Liver (tissue), 9 donors: ENCODE data around the gene LRRTM4. TPM values are rescaled to one million over a fixed set of nuclear protein-coding genes. Genes with fewer than 3 reads are reported as not detected.

Experiments
- DNase-seq: peaks from one replicate; pipeline ENCODE4 v3.0.0-alpha.2; 2017; ENCODE audit warnings: low spot score
- H3K27ac ChIP-seq, 2 donors: one replicate each; pipeline ENCODE4 v1.7.0; 2013; ENCODE audit warnings: inconsistent platforms in 2 of 2, low read length in 2 of 2, control low read depth in 1 of 2, low read depth in 1 of 2, mild to moderate bottlenecking in 1 of 2
- H3K27me3 ChIP-seq, 4 donors: one replicate each; pipeline versions ENCODE4 v1.6.1 to v1.7.0; 2013; ENCODE audit warnings: low read length in 3 of 4, inconsistent platforms in 1 of 4, mild to moderate bottlenecking in 1 of 4, moderate library complexity in 1 of 4; ENCODE audit not compliant: control insufficient read depth in 4 of 4, insufficient read depth in 4 of 4
- H3K36me3 ChIP-seq, 4 donors: one replicate each; pipeline versions ENCODE4 v1.6.1 to v1.7.0; 2013; ENCODE audit warnings: low read length in 3 of 4, mild to moderate bottlenecking in 3 of 4, low read depth in 1 of 4, moderate library complexity in 1 of 4; ENCODE audit not compliant: control insufficient read depth in 4 of 4, insufficient read depth in 3 of 4
- H3K4me1 ChIP-seq, 4 donors: one replicate each; pipeline versions ENCODE4 v1.6.1 to v1.7.0; 2013; ENCODE audit warnings: low read length in 3 of 4, mild to moderate bottlenecking in 3 of 4, moderate library complexity in 1 of 4; ENCODE audit not compliant: control insufficient read depth in 4 of 4, insufficient read depth in 4 of 4
- H3K4me3 ChIP-seq, 3 donors: one replicate each; pipeline versions ENCODE4 v1.6.1 to v1.7.0; 2013; ENCODE audit warnings: low read length in 3 of 3, control low read depth in 1 of 3, low read depth in 1 of 3, mild to moderate bottlenecking in 1 of 3
- H3K9ac ChIP-seq, 2 donors: one replicate each; pipeline ENCODE4 v1.7.0; 2013; ENCODE audit warnings: low read length in 2 of 2, mild to moderate bottlenecking in 2 of 2, moderate library complexity in 2 of 2, control low read depth in 1 of 2, low read depth in 1 of 2
- H3K9me3 ChIP-seq, 4 donors: one replicate each; pipeline versions ENCODE4 v1.6.1 to v1.7.0; 2013; ENCODE audit warnings: low read length in 3 of 4; ENCODE audit not compliant: control insufficient read depth in 4 of 4
- ATF3 ChIP-seq: IDR thresholded peaks from 2 replicates; pipeline ENCODE4 v1.6.1; 2016; ENCODE audit warnings: antibody characterized with exemption
- CTCF ChIP-seq: fragments of 150-350 bp; IDR thresholded peaks from 2 replicates; pipeline ENCODE4 v1.5.1; 2017; ENCODE audit warnings: improper control_type of control experiment, low read depth, low read length; ENCODE audit not compliant: missing input control
- EGR1 ChIP-seq, 2 donors: IDR thresholded peaks; 2 replicates each; pipeline ENCODE4 v1.6.1; 2016 to 2018; ENCODE audit warnings: antibody characterized with exemption in 2 of 2, low read depth in 2 of 2
- FOXA1 ChIP-seq: IDR thresholded peaks from 2 replicates; pipeline ENCODE4 v1.6.1; 2016; ENCODE audit warnings: antibody characterized with exemption
- FOXA2 ChIP-seq: IDR thresholded peaks from 2 replicates; pipeline ENCODE4 v1.6.1; 2016; ENCODE audit warnings: antibody characterized with exemption
- HNF4A ChIP-seq, 2 donors: conservative IDR thresholded peaks; 2 replicates each; pipeline ENCODE4 v1.6.1; 2016; ENCODE audit warnings: antibody characterized with exemption in 2 of 2, mild to moderate bottlenecking in 2 of 2
- HNF4G ChIP-seq: IDR thresholded peaks from 2 replicates; pipeline ENCODE4 v1.6.1; 2016; ENCODE audit warnings: antibody characterized with exemption
- JUND ChIP-seq, 2 donors: IDR thresholded peaks; 2 replicates each; pipeline ENCODE4 v1.6.1; 2016; ENCODE audit warnings: antibody characterized with exemption in 2 of 2
- MAX ChIP-seq: IDR thresholded peaks from 2 replicates; pipeline ENCODE4 v1.6.1; 2016; ENCODE audit warnings: antibody characterized with exemption
- REST ChIP-seq: IDR thresholded peaks from 2 replicates; pipeline ENCODE4 v1.6.1; 2016; ENCODE audit warnings: antibody characterized with exemption, mild to moderate bottlenecking
- RXRA ChIP-seq, 2 donors: IDR thresholded peaks; 2 replicates each; pipeline ENCODE4 v1.6.1; 2017 to 2018; ENCODE audit warnings: antibody characterized with exemption in 2 of 2, mild to moderate bottlenecking in 1 of 2
- SP1 ChIP-seq: IDR thresholded peaks from 2 replicates; pipeline ENCODE4 v1.6.1; 2018; ENCODE audit warnings: antibody characterized with exemption, mild to moderate bottlenecking
- TAF1 ChIP-seq: conservative IDR thresholded peaks from 2 replicates; pipeline ENCODE4 v1.6.1; 2016; ENCODE audit warnings: antibody characterized with exemption, mild to moderate bottlenecking
- YY1 ChIP-seq: IDR thresholded peaks from 2 replicates; pipeline ENCODE4 v1.6.1; 2016; ENCODE audit warnings: antibody characterized with exemption, mild to moderate bottlenecking
- WGBS: extraction: QIAGEN DNeasy Blood & Tissue Kit; methylation state at CpG from one replicate; pipeline ENCODE4 v1.1.7; 2013; 5-methylcytosine and 5-hydroxymethylcytosine counted together
- polyA plus RNA-seq, 2 donors: library from polyadenylated mRNA; stranded (reverse) in 1 of 2; unstranded in 1 of 2; fragments of 200-250 nt in 1 of 2; fragments of >200 nt in 1 of 2; fragmentation: Nextera tagmentation in 1 of 2; extraction: Ambion mirVana in 1 of 2; gene quantifications; one replicate each; pipeline versions ENCODE4 v1.2.1 to v1.2.3, GENCODE V29; 2013 to 2015
- total RNA-seq, 2 donors: library from RNA; depleted of rRNA; stranded (reverse); fragments of >200 nt; gene quantifications; one replicate each; pipeline ENCODE4 v1.2.3, GENCODE V29; 2014
- donor health status: healthy.
- donor health status: healthy.
- donor health status: healthy.
- donor health status: healthy.
- donor health status: healthy.

Gene LRRTM4
- total and polyA plus RNA-seq, 4 donors, result 0.06 to 0.09 (median 0.08) TPM; not detected in 1

GRCh38 chr2:77391119-77391518 lies 131.1 kb downstream of the LRRTM4 start:
- DNase-seq, result no peak
- no peak overlapping the region for H3K4me3 ChIP-seq
- H3K4me1 ChIP-seq, result no peaks in the 10 kb centered on the region
- H3K27ac ChIP-seq, result no peak overlapping the region
- no peaks in the 10 kb centered on the region for H3K27me3 ChIP-seq
- peaks cover 0 to 2% (median 0%) of the 10 kb centered on the region in 4 donors for H3K9me3 ChIP-seq
- no peak overlapping the region for H3K9ac ChIP-seq
- no peaks in the 10 kb centered on the region for H3K36me3 ChIP-seq
- TF ChIP-seq EGR1 (IDR thresholded peaks at IDR 0.05; ENCODE audit: low read depth in 2 of 2), result no peak
- TF ChIP-seq RXRA (IDR thresholded peaks at IDR 0.05), result no peak
- TF ChIP-seq ATF3, result no peak
- no peak for TF ChIP-seq YY1

- TF ChIP-seq FOXA1 (no peak), CTCF (no peak), MAX (no peak), SP1 (no peak), RXRA (IDR thresholded peaks at IDR 0.05) (no peak), YY1 (no peak), HNF4G (no peak), HNF4A (conservative IDR thresholded peaks at IDR 0.05) (no peak), TAF1 (no peak)
- DNase-seq, result no peak
- Histone ChIP-seq H3K9me3 (peaks cover 0 to 2% (median 0%) of the 10 kb centered on the region in 4 donors), H3K4me1 (no peaks in the 10 kb centered on the region), H3K9ac (no peak overlapping the region), H3K27ac (no peak overlapping the region), H3K36me3 (no peaks in the 10 kb centered on the region), H3K4me3 (no peak overlapping the region), H3K27me3 (no peaks in the 10 kb centered on the region)
- WGBS, result 59% methylated on average over 3 of the region's 3 CpGs
Observed at GRCh38 chr2:77387324-77387723, 134.9 kb downstream of the LRRTM4 start.

- Histone ChIP-seq H3K9me3 (no peaks in the 10 kb centered on the region), H3K4me3 (no peak overlapping the region), H3K9ac (no peak overlapping the region), H3K36me3 (no peaks in the 10 kb centered on the region), H3K27me3 (no peaks in the 10 kb centered on the region), H3K4me1 (no peaks in the 10 kb centered on the region), H3K27ac (no peak overlapping the region)
- DNase-seq, result no peak
- no peak for TF ChIP-seq FOXA2
- TF ChIP-seq REST, result no peak
- TF ChIP-seq JUND (IDR thresholded peaks at IDR 0.05), result no peak
- no peak for TF ChIP-seq RXRA (IDR thresholded peaks at IDR 0.05)
Observed at GRCh38 chr2:77372636-77373035, 149.5 kb downstream of the LRRTM4 start.
